GM12865 (cell line): ENCODE results near the gene TSSC4.

Source experiments
- DNase-seq: peaks from one replicate; pipeline ENCODE4 v3.0.0; 2010; ENCODE audit warnings: low read depth
- H3K4me3 ChIP-seq: 2 replicates; pipeline ENCODE4 v1.5.1; 2011; ENCODE audit warnings: mild to moderate bottlenecking, low read depth, low read length, control low read depth
- CTCF ChIP-seq: IDR thresholded peaks from 2 replicates; pipeline ENCODE4 v1.5.1; 2011; ENCODE audit warnings: low read length, control low read depth, low read depth, inconsistent platforms; ENCODE audit not compliant: insufficient read depth; ENCODE audit errors: missing control alignments

TSSC4 gene

GRCh38 chr11:2369320-2369719 lies 31.2 kb upstream of the TSSC4 start:
- H3K4me3 ChIP-seq = no peak overlapping the region
- no peak for DNase-seq
- TF ChIP-seq CTCF = no peak

- no peak for TF ChIP-seq CTCF
- no peak for DNase-seq
- no peak overlapping the region for H3K4me3 ChIP-seq
These were observed 30.7 kb upstream of the TSSC4 start for GRCh38 chr11:2369896-2370295.

GRCh38 chr11:2374456-2375201 lies 25.9 kb upstream of the TSSC4 start:
- H3K4me3 ChIP-seq = no peak overlapping the region
- no peak for DNase-seq
- no peak for TF ChIP-seq CTCF

- no peak for TF ChIP-seq CTCF
- no peak for DNase-seq
- H3K4me3 ChIP-seq = no peak overlapping the region
These were observed 25.2 kb upstream of the TSSC4 start for GRCh38 chr11:2375341-2375853.

- no peak for DNase-seq
- no peak overlapping the region for H3K4me3 ChIP-seq
- TF ChIP-seq CTCF = no peak
These were observed 24.5 kb upstream of the TSSC4 start for GRCh38 chr11:2375964-2376551.

GRCh38 chr11:2376751-2377451 lies 23.6 kb upstream of the TSSC4 start, which contains the start of gene CD81:
CD81 (plus strand) TSS chr11:2377310; CDS start chr11:2377550, 240 bp downstream.
- peak within 1 kb of the TSS; percentile 95 for H3K4me3 ChIP-seq
- TF ChIP-seq CTCF = no peak
- DNase-seq = peak; percentile 70
